Measurements from ENCODE around the gene MIER3. TPM values are rescaled to one million over a fixed set of nuclear protein-coding genes. Genes with fewer than 3 reads are reported as not detected.

MIER3 gene
- total RNA-seq, 2 experiments from 2014 or later: 11.1 to 12.3 TPM

DNA sequence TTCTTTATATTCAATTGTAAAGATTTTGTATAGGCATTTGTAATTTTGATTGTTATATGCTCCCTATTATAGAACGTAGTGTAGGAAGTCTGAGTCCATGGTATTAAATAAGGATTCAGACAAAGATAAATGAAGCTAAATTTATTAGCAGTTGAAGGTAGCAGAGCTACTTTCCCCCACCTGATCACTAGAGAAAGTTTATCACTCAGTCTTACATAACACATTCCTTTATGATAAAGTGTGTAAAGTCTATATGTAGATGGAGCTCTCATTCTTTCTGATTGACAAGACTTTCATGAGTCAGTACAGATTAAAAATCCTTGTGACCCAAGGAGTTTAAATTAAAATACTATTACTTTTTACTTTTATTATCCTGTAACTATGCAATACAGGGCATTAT lies 2.3 kb upstream of the MIER3 start:
- Mint-ChIP-seq H3K4me1 (ENCODE audit: low read depth) (peaks cover 15% of the 10 kb centered on the region), H3K4me3 (no peak overlapping the region), H3K27ac (no peak overlapping the region), H3K9me3 (no peaks in the 10 kb centered on the region), H3K36me3 (ENCODE audit: low read depth) (no peaks in the 10 kb centered on the region), H3K27me3 (ENCODE audit: low read depth) (peaks cover 10% of the 10 kb centered on the region)
- DNase-seq: no peak
- intact Hi-C loops (cut with micrococcal nuclease): no loop called here
- CTCF ChIA-PET: interaction anchor here (0.6 to 1.4 kb wide), 3 partner anchors 42 to 265 kb away, joined by 3 to 5 read pairs (median 3); no protein-coding TSS in a partner anchor

DNA sequence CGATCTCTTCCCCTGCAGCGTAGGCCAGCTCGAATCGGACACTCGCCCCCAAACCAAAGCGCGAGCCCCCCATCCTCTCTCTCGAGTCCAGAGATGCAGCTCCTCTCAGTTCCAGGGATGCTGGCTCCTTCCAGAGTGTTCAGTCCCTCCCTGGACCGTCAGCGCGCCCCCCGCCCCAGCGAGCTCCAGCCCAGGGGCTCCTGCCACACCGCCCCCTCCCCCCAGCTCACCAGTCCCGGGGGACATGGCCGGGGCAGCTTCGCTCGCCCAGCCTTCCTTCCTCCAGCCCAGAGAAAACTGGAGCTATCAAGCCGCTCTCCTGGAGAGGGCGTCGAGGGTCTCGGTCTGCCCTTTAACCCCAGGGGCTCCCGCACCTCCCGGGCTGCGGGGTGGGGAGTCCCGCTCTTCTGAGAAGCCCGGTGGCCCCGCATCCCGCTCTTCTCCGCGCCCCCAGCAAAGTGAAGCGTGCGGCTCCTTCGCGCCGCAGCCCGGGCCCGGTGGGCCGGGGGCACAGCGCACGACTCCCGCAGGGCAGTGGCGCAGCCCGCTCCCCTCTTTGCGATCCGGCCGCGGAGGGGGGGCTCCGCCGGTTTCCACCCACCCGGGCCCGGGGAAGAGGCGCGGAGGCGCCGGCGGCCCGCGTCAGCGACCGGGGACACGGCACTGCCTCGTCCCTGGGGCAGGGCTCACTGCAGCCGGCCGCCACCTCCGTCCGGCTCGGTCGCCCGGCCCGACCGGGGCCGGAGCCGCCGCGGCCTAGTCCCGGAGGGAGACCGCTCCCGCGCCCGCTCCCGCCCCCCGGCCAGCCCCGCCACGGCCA lies 587 bp downstream of the MIER3 start:
- H3K4me1 Mint-ChIP-seq (ENCODE audit: low read depth): peaks cover 20% of the 10 kb centered on the region
- CTCF ChIA-PET: interaction anchor here (1.1 kb wide), 1 partner anchor 187 kb away, joined by 3 read pairs; no protein-coding TSS in a partner anchor
- H3K27me3 Mint-ChIP-seq (ENCODE audit: low read depth): peaks cover 10% of the 10 kb centered on the region
- DNase-seq: peak; percentile 7
- H3K27ac Mint-ChIP-seq: peak overlapping the region; percentile 9
- H3K9me3 Mint-ChIP-seq: no peaks in the 10 kb centered on the region
- intact Hi-C loops (cut with micrococcal nuclease): loop anchor here (2.0 kb wide), 1 partner anchor 269 kb away; no protein-coding TSS in a partner anchor
- H3K36me3 Mint-ChIP-seq (ENCODE audit: low read depth): peaks cover 2% of the 10 kb centered on the region
- peak overlapping the region; percentile 85 for H3K4me3 Mint-ChIP-seq

DNA sequence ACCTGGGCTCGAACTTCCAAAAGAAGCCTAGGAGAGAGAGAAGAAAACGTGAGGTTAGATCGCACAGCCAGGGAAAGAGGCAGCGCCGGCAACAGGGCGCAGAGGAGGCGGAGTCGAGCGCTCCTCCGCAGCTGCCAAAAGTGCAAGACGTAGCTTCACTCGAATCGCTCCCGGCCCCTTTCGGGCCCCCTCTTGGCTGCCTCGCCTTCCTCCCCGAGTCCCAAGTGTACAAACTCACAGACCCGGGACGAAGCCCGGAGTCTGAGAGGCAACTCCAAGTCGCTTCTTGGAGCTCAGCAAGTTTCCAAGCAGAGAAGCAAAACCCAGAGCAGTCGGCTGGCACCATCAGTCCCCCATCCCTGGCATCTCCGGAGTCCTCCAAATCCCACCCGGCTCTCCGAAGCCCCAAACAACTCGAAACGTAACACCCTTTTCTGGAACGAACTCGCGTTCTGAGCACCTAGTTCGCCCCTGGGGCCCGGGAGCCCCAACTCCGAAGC lies 1.2 kb downstream of the MIER3 start:
- peaks cover 20% of the 10 kb centered on the region for H3K4me1 Mint-ChIP-seq (ENCODE audit: low read depth)
- H3K27me3 Mint-ChIP-seq (ENCODE audit: low read depth): peaks cover 10% of the 10 kb centered on the region
- intact Hi-C loops (cut with micrococcal nuclease): loop anchor here (2.0 kb wide), 1 partner anchor 270 kb away; no protein-coding TSS in a partner anchor
- H3K4me3 Mint-ChIP-seq: peak overlapping the region; percentile 85
- CTCF ChIA-PET: interaction anchor here (1.1 kb wide), 1 partner anchor 188 kb away, joined by 3 read pairs; no protein-coding TSS in a partner anchor
- peak overlapping the region; percentile 9 for H3K27ac Mint-ChIP-seq
- DNase-seq: peak; percentile 61
- peaks cover 5% of the 10 kb centered on the region for H3K36me3 Mint-ChIP-seq (ENCODE audit: low read depth)
- H3K9me3 Mint-ChIP-seq: no peaks in the 10 kb centered on the region

DNA sequence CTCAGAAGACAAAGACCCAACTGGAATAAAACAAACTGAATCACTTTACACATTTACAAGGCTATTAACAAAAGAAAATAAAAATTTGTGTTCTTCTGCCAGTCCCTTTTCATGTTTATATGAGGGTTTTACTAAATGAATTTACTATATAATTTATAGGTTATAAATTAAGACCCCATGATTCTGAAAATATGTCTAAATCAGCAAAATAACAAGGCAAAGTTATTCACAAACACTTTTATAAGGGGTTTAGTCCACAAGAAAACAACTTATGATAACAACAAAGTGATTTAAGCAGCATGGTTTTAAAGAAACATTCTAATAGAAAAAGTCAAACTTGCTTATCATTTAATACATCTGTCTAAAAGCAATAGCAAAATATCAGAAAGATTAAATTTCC lies 4.9 kb downstream of the MIER3 start:
- peaks cover 15% of the 10 kb centered on the region for H3K4me1 Mint-ChIP-seq (ENCODE audit: low read depth)
- no peak overlapping the region for H3K4me3 Mint-ChIP-seq
- H3K27me3 Mint-ChIP-seq (ENCODE audit: low read depth): no peaks in the 10 kb centered on the region
- CTCF ChIA-PET: no interaction called here
- DNase-seq: no peak
- H3K9me3 Mint-ChIP-seq: no peaks in the 10 kb centered on the region
- H3K27ac Mint-ChIP-seq: no peak overlapping the region
- H3K36me3 Mint-ChIP-seq (ENCODE audit: low read depth): peaks cover 21% of the 10 kb centered on the region
- intact Hi-C loops (cut with micrococcal nuclease): no loop called here

DNA sequence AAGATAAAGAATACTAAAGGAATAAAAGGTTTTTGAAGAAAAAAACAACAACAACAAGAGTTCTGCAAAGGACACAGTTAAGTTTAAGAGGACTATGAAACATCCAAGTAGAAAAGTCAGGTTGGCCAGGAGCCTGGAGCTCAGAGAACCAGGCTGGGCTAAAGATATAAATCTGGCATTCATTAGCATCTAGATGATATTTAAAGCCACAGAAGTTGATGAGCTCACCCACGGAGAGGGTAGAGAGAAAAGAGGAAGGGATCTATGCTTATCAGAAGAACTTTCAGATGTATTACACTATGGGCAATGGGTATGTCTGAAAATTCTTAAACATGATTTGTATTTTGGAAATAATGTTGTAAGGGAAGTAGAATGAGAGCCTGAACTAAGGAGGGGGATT lies 9.9 kb downstream of the MIER3 start:
- H3K4me1 Mint-ChIP-seq (ENCODE audit: low read depth): no peaks in the 10 kb centered on the region
- no peak for DNase-seq
- H3K27me3 Mint-ChIP-seq (ENCODE audit: low read depth): no peaks in the 10 kb centered on the region
- H3K4me3 Mint-ChIP-seq: no peak overlapping the region
- CTCF ChIA-PET: interaction anchor here (0.5 kb wide), 1 partner anchor 195 kb away, joined by 3 read pairs; no protein-coding TSS in a partner anchor
- no peaks in the 10 kb centered on the region for H3K9me3 Mint-ChIP-seq
- peaks cover 34% of the 10 kb centered on the region for H3K36me3 Mint-ChIP-seq (ENCODE audit: low read depth)
- H3K27ac Mint-ChIP-seq: no peak overlapping the region
- intact Hi-C loops (cut with micrococcal nuclease): no loop called here

DNA sequence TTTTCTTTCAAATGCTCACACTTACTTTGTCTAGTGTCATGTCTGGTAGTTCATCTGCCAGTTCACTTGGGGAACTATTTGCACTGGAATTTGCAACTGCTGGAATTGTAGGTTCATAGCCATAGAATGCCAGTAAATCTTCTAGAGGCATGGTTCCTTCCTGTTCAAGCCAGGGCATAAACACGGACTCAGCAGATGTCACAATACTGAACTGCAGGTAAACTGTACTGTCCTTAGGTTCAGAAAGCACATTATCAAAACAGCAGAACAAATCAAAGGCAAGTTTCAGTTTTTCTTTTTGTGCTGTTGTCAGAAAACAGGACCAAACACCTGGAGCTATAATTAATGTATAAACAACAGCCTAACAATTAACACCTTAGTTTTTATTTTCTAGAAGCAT lies 13.1 kb downstream of the MIER3 start:
- Mint-ChIP-seq H3K27ac (no peak overlapping the region), H3K4me1 (ENCODE audit: low read depth) (no peaks in the 10 kb centered on the region), H3K27me3 (ENCODE audit: low read depth) (no peaks in the 10 kb centered on the region), H3K36me3 (ENCODE audit: low read depth) (peaks cover 41% of the 10 kb centered on the region), H3K9me3 (no peaks in the 10 kb centered on the region), H3K4me3 (no peak overlapping the region)
- intact Hi-C loops (cut with micrococcal nuclease): no loop called here
- CTCF ChIA-PET: no interaction called here
- DNase-seq: no peak

DNA sequence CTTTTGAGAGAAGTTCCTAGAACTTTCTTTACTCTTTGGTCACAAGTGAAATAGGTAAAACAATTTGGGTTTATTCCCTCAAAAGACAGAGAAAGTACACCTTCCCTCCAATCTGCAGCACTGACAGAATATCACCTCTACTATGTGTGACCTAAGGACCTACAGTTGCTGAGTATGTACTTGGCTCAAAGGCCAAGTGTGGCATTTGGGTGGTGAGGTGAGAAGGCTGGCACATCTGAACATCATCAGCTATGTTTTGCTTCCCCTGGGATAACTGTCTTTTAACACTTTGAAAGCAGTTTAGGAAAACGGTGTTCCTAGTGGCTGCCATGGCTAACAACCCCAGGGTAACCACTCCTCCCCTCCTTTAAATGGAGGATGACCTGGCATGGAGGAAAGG lies 17.6 kb downstream of the MIER3 start:
- H3K36me3 Mint-ChIP-seq (ENCODE audit: low read depth): peaks cover 27% of the 10 kb centered on the region
- no peaks in the 10 kb centered on the region for H3K27me3 Mint-ChIP-seq (ENCODE audit: low read depth)
- intact Hi-C loops (cut with micrococcal nuclease): no loop called here
- no peak for DNase-seq
- no peak overlapping the region for H3K27ac Mint-ChIP-seq
- no peak overlapping the region for H3K4me3 Mint-ChIP-seq
- no peaks in the 10 kb centered on the region for H3K9me3 Mint-ChIP-seq
- CTCF ChIA-PET: no interaction called here
- peaks cover 4% of the 10 kb centered on the region for H3K4me1 Mint-ChIP-seq (ENCODE audit: low read depth)

DNA sequence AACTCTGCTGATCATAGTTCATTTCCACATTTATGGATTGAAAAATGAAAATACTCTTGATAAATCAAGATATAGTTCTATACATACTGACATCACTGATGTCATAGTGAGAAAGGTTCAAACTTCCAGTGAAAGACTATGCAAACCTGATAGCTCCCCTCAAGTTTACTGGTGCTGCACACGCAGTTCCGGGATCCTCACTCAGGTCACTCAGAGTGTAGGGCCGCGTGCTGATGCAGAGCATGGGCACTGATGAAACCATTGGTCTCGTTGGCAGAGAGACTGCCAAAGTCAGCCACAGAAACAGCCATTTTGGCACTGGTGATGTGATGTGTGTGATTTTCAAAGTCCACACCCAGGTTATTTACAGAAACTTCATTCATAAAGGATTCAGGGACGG lies 29.0 kb downstream of the MIER3 start:
- intact Hi-C loops (cut with micrococcal nuclease): no loop called here
- no peak overlapping the region for H3K4me3 Mint-ChIP-seq
- no peaks in the 10 kb centered on the region for H3K9me3 Mint-ChIP-seq
- DNase-seq: no peak
- no peak overlapping the region for H3K27ac Mint-ChIP-seq
- peaks cover 22% of the 10 kb centered on the region for H3K36me3 Mint-ChIP-seq (ENCODE audit: low read depth)
- peaks cover 1% of the 10 kb centered on the region for H3K4me1 Mint-ChIP-seq (ENCODE audit: low read depth)
- CTCF ChIA-PET: interaction anchor here (0.6 to 0.7 kb wide), 2 partner anchors 169 to 253 kb away, joined by 3 read pairs; no protein-coding TSS in a partner anchor
- H3K27me3 Mint-ChIP-seq (ENCODE audit: low read depth): no peaks in the 10 kb centered on the region

DNA sequence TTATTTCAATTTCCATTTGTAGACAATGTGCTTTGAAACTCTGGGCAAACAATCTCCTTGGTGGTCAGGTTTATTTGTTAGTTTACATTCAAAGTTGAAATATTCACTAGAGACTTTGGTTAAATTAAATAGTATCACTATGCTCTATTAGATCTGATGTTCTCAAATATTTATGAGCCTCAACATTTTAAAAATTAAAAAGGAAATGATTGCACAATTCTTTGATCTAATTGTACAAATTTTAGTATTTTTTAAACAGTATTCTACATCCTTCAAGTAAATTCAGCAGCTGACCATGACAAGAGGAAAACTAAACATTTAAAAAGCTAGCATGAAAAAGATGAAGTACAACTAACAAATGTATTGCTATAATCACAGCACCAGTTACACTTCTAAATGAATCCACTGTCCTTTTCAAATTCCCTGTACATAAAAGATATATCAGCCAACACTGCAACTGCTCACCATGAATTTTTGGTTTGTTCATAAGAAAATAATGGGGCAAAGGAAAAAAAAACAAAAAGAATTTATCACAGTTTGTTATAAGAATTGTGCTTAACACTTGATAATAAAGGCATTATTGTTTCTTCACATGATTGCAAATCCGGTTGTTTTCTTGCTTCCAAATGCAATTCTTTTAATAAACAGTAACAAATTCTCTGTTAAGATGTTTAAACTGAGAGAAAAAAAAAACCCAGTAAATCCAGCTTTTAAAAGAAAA lies 31.8 kb downstream of the MIER3 start:
- H3K4me3 Mint-ChIP-seq: no peak overlapping the region
- no peak overlapping the region for H3K27ac Mint-ChIP-seq
- no peaks in the 10 kb centered on the region for H3K9me3 Mint-ChIP-seq
- DNase-seq: no peak
- peaks cover 4% of the 10 kb centered on the region for H3K4me1 Mint-ChIP-seq (ENCODE audit: low read depth)
- H3K36me3 Mint-ChIP-seq (ENCODE audit: low read depth): peaks cover 11% of the 10 kb centered on the region
- intact Hi-C loops (cut with micrococcal nuclease): no loop called here
- H3K27me3 Mint-ChIP-seq (ENCODE audit: low read depth): no peaks in the 10 kb centered on the region
- CTCF ChIA-PET: interaction anchor here (0.5 kb wide), 1 partner anchor 454 kb away, joined by 5 read pairs; no protein-coding TSS in a partner anchor

DNA sequence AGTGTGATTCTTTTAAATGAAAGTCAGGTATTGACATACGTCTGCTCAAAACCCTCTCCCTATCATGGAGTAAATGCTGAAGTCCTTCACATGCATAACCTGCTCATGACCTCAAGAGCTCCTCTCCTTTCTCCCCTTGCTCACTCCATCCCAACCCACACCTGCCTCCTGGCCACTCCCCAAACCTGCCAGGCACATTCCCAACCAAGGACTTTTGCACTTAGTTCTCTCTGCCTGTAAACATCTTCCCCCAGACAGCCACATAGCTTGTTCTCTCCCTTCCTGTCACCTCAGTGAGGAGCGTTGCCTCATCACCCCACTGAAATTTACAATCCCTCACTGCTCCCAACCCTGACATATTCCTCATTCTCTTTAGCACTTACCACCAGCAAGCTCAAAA lies 33.9 kb downstream of the MIER3 start:
- Mint-ChIP-seq H3K27me3 (ENCODE audit: low read depth) (no peaks in the 10 kb centered on the region), H3K9me3 (no peaks in the 10 kb centered on the region), H3K4me3 (no peak overlapping the region), H3K36me3 (ENCODE audit: low read depth) (peaks cover 8% of the 10 kb centered on the region), H3K4me1 (ENCODE audit: low read depth) (peaks cover 4% of the 10 kb centered on the region), H3K27ac (no peak overlapping the region)
- DNase-seq: no peak
- intact Hi-C loops (cut with micrococcal nuclease): no loop called here
- CTCF ChIA-PET: interaction anchor here (1.0 to 1.1 kb wide), 2 partner anchors 9 to 17 kb away, joined by 3 read pairs; no protein-coding TSS in a partner anchor

DNA sequence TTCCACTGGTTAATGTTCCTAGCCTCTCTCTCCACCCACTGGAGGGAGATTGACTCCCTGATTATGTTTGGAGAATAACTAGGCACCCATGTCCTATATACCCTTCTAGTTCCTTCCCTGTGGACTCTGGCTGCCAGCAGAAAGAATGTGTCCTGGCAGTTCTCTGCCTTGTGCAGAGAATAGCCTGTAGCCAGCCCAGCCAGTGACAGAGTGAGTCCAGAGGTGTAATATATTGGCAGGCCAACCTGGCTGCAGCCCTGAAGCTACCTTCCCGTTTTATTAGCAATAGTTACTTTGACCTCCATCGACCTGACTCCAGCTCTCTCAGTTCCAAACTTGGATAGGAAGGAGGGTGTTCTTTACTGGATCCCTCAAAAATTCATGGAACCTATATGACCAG lies 34.4 kb downstream of the MIER3 start:
- CTCF ChIA-PET: no interaction called here
- intact Hi-C loops (cut with micrococcal nuclease): no loop called here
- no peak overlapping the region for H3K27ac Mint-ChIP-seq
- no peak overlapping the region for H3K4me3 Mint-ChIP-seq
- H3K9me3 Mint-ChIP-seq: no peaks in the 10 kb centered on the region
- H3K27me3 Mint-ChIP-seq (ENCODE audit: low read depth): no peaks in the 10 kb centered on the region
- H3K36me3 Mint-ChIP-seq (ENCODE audit: low read depth): peaks cover 3% of the 10 kb centered on the region
- H3K4me1 Mint-ChIP-seq (ENCODE audit: low read depth): peaks cover 4% of the 10 kb centered on the region
- DNase-seq: no peak

DNA sequence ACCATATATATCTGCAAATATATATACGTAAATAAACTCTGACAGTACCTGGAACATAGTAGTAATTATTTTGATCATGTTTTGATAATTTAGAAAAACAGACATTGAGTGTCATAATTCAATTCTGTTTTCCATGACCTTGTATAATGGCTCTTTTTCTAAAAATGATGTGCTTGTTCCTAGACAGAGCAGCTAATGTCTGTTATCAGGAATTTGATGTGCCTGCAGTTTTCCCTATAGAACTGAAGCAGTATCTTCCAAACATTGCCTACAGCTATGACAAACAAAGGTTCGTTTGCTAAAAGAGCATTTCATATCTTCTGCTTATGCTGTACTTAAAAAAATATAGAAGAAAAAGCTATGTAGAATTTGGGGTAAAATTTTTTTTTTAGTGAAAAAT lies 37.2 kb downstream of the MIER3 start:
- no peaks in the 10 kb centered on the region for H3K9me3 Mint-ChIP-seq
- no peak overlapping the region for H3K4me3 Mint-ChIP-seq
- no peaks in the 10 kb centered on the region for H3K27me3 Mint-ChIP-seq (ENCODE audit: low read depth)
- intact Hi-C loops (cut with micrococcal nuclease): no loop called here
- peaks cover 12% of the 10 kb centered on the region for H3K4me1 Mint-ChIP-seq (ENCODE audit: low read depth)
- no peaks in the 10 kb centered on the region for H3K36me3 Mint-ChIP-seq (ENCODE audit: low read depth)
- no peak for DNase-seq
- no peak overlapping the region for H3K27ac Mint-ChIP-seq
- CTCF ChIA-PET: interaction anchor here (2.8 kb wide), 1 partner anchor 224 kb away, joined by 10 read pairs; no protein-coding TSS in a partner anchor
